ENCODE measurements around the gene FOXP1. TPM values are rescaled to one million over a fixed set of nuclear protein-coding genes. Genes with fewer than 3 reads are reported as not detected.

Gene FOXP1
- polyA plus RNA-seq, 1 donor from 2014 or later = 5.6 TPM

GRCh38 chr3:71191031-71191482, 392.5 kb downstream of the FOXP1 start:
- Histone ChIP-seq H3K9me2 (ENCODE audit: insufficient read depth, low read length) (no peaks in the 10 kb centered on the region), H2AFZ (ENCODE audit: low read depth, low read length) (no peak overlapping the region), H3K27me3 (ENCODE audit: insufficient read depth, low read depth, low read length) (no peaks in the 10 kb centered on the region), H4K20me1 (ENCODE audit: insufficient read depth) (no peaks in the 10 kb centered on the region), H3K79me2 (replicated peaks; ENCODE audit: insufficient read depth, low read length) (no peaks in the 10 kb centered on the region), H3K36me3 (ENCODE audit: insufficient read depth, low read length) (no peaks in the 10 kb centered on the region), H3K4me3 (ENCODE audit: low read length) (no peak overlapping the region), H3K4me2 (ENCODE audit: low read length) (no peak overlapping the region), H3K9ac (ENCODE audit: low read length) (no peak overlapping the region), H3K27ac (ENCODE audit: low read length) (no peak overlapping the region), H3F3A (ENCODE audit: insufficient read depth, low read length, poor library complexity, severe bottlenecking) (no peaks in the 10 kb centered on the region), H3K9me3 (ENCODE audit: low read length) (no peaks in the 10 kb centered on the region)
- TF ChIP-seq RAD21 (conservative IDR thresholded peaks at IDR 0.05) (no peak), SMC3 (conservative IDR thresholded peaks at IDR 0.05; ENCODE audit: poor library complexity) (no peak), CTCF (IDR thresholded peaks at IDR 0.05; ENCODE audit: poor library complexity, severe bottlenecking) (no peak), REST (IDR thresholded peaks at IDR 0.05; ENCODE audit: borderline replicate concordance) (no peak), POLR2AphosphoS5 (IDR thresholded peaks at IDR 0.05) (no peak), MXI1 (conservative IDR thresholded peaks at IDR 0.05; ENCODE audit: poor library complexity, severe bottlenecking) (no peak), EP300 (conservative IDR thresholded peaks at IDR 0.05; ENCODE audit: poor library complexity, severe bottlenecking) (no peak), TAF1 (IDR thresholded peaks at IDR 0.05; ENCODE audit: low read depth) (no peak), EZH2 (IDR thresholded peaks at IDR 0.05; ENCODE audit: borderline replicate concordance, insufficient read depth, low read length, poor library complexity, severe bottlenecking) (no peak)

DNA sequence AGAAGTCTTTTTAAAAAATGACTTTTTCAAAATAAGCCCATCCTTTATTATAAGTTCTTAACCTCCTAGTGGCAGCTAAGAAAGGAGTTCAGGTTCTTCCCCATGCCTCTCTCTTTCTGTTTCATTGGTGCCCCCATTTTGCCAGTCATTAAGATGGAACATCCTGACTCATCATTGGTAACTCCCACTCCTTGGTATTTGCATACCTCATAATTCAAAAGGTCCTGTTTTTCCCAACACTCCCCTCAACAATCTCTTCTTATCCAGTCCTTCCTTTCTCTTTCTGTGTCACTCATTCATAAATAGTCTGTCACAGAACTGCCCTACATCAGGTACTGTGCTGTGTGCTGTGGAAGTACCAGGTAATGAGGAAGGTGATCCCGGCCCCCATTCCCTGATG, 394.0 kb downstream of the FOXP1 start:
- TF ChIP-seq CTCF (IDR thresholded peaks at IDR 0.05; ENCODE audit: poor library complexity, severe bottlenecking) (no peak), MXI1 (conservative IDR thresholded peaks at IDR 0.05; ENCODE audit: poor library complexity, severe bottlenecking) (no peak), EP300 (conservative IDR thresholded peaks at IDR 0.05; ENCODE audit: poor library complexity, severe bottlenecking) (no peak), REST (IDR thresholded peaks at IDR 0.05; ENCODE audit: borderline replicate concordance) (no peak), EZH2 (IDR thresholded peaks at IDR 0.05; ENCODE audit: borderline replicate concordance, insufficient read depth, low read length, poor library complexity, severe bottlenecking) (no peak), POLR2AphosphoS5 (IDR thresholded peaks at IDR 0.05) (no peak), SMC3 (conservative IDR thresholded peaks at IDR 0.05; ENCODE audit: poor library complexity) (no peak), TAF1 (IDR thresholded peaks at IDR 0.05; ENCODE audit: low read depth) (no peak), RAD21 (conservative IDR thresholded peaks at IDR 0.05) (no peak)
- no peaks in the 10 kb centered on the region for H3K79me2 ChIP-seq (replicated peaks; ENCODE audit: insufficient read depth, low read length)
- no peaks in the 10 kb centered on the region for H3K9me3 ChIP-seq (ENCODE audit: low read length)
- H2AFZ ChIP-seq (ENCODE audit: low read depth, low read length) = no peak overlapping the region
- H3K4me3 ChIP-seq (ENCODE audit: low read length) = no peak overlapping the region
- H3K27me3 ChIP-seq (ENCODE audit: insufficient read depth, low read depth, low read length) = no peaks in the 10 kb centered on the region
- H3K27ac ChIP-seq (ENCODE audit: low read length) = no peak overlapping the region
- no peaks in the 10 kb centered on the region for H3K9me2 ChIP-seq (ENCODE audit: insufficient read depth, low read length)
- H3F3A ChIP-seq (ENCODE audit: insufficient read depth, low read length, poor library complexity, severe bottlenecking) = no peaks in the 10 kb centered on the region
- no peaks in the 10 kb centered on the region for H4K20me1 ChIP-seq (ENCODE audit: insufficient read depth)
- no peak overlapping the region for H3K9ac ChIP-seq (ENCODE audit: low read length)
- no peak overlapping the region for H3K4me2 ChIP-seq (ENCODE audit: low read length)
- H3K36me3 ChIP-seq (ENCODE audit: insufficient read depth, low read length) = no peaks in the 10 kb centered on the region
